IMR-90 (cell line): Measurements from ENCODE around the gene HLA-F. TPM values are rescaled to one million over a fixed set of nuclear protein-coding genes. Genes with fewer than 3 reads are reported as not detected.

Source experiments
- ATAC-seq: fragments of 200-7000 bp; cut with Tn5 transposase; 2 replicates; pipeline ENCODE4 v1.9.1; 2020; ENCODE audit warnings: low read depth, mild to moderate bottlenecking, moderate library complexity
- BruUV-seq: library from RNA; stranded (reverse); fragments of 400-500 nt; replicated peaks from 2 replicates; lab custom pipeline; 2021; lab: Mats Ljungman, UMichigan
- CTCF ChIA-PET: fragments of 300-600 bp; formaldehyde crosslinking; extraction: SDS; loops from one replicate; lab custom pipeline; 2021; ENCODE audit warnings: antibody characterized with exemption; lab: Yijun Ruan, JAX
- POLR2A ChIA-PET: fragments of 300-600 bp; sonication (Branson Sonifier 250); formaldehyde crosslinking; loops from one replicate; lab custom pipeline; 2022; ENCODE audit warnings: antibody characterized with exemption; ENCODE audit not compliant: unreplicated experiment; lab: Charles Lee
- DNase-seq: peaks from one replicate; pipeline ENCODE4 v3.0.0; 2013
- H2AFZ ChIP-seq: replicated peaks from 2 replicates; pipeline ENCODE3; 2013; ENCODE audit warnings: low read length, mild to moderate bottlenecking; ENCODE audit not compliant: poor library complexity
- H2AK5ac ChIP-seq: 2 replicates; pipeline ENCODE4 v1.6.1; 2013; ENCODE audit warnings: low read depth, low read length, inconsistent platforms
- H2AK9ac ChIP-seq: replicated peaks from 2 replicates; pipeline ENCODE3; 2013; ENCODE audit warnings: mild to moderate bottlenecking, low read depth, low read length, moderate library complexity; ENCODE audit not compliant: poor library complexity
- H2BK120ac ChIP-seq: 2 replicates; pipeline ENCODE4 v1.6.1; 2013; ENCODE audit warnings: low read depth, low read length, inconsistent platforms
- H2BK15ac ChIP-seq: 3 replicates; pipeline ENCODE4 v1.6.1; 2013; ENCODE audit warnings: low read depth, low read length, inconsistent platforms
- H2BK20ac ChIP-seq: 2 replicates; pipeline ENCODE4 v1.6.1; 2013; ENCODE audit warnings: low read depth, mild to moderate bottlenecking, inconsistent platforms, low read length, moderate library complexity
- H2BK5ac ChIP-seq: 2 replicates; pipeline ENCODE4 v1.6.1; 2013; ENCODE audit warnings: mild to moderate bottlenecking, low read depth, low read length, inconsistent platforms; ENCODE audit not compliant: poor library complexity, severe bottlenecking
- H3K14ac ChIP-seq: replicated peaks from 2 replicates; pipeline ENCODE4 v1.6.1; 2013; ENCODE audit warnings: low read depth, low read length, inconsistent platforms
- H3K18ac ChIP-seq: 2 replicates; pipeline ENCODE4 v1.6.1; 2013; ENCODE audit warnings: low read depth, low read length, control low read depth
- H3K23ac ChIP-seq: 2 replicates; pipeline ENCODE4 v1.6.1; 2013; ENCODE audit warnings: low read depth, low read length, inconsistent platforms
- H3K27ac ChIP-seq: 2 replicates; pipeline ENCODE4 v1.5.1; 2013; ENCODE audit warnings: mild to moderate bottlenecking, control low read depth, low read length; ENCODE audit not compliant: insufficient read depth
- H3K27me3 ChIP-seq: 2 replicates; pipeline ENCODE4 v1.6.1; 2013; ENCODE audit warnings: low read length; ENCODE audit not compliant: control insufficient read depth, insufficient read depth
- H3K36me3 ChIP-seq: 2 replicates; pipeline ENCODE4 v1.6.1; 2013; ENCODE audit warnings: low read length, mixed read lengths; ENCODE audit not compliant: control insufficient read depth, insufficient read depth
- H3K4ac ChIP-seq: 2 replicates; pipeline ENCODE4 v1.6.1; 2013; ENCODE audit warnings: low read depth, low read length, inconsistent platforms
- H3K4me1 ChIP-seq: 2 replicates; pipeline ENCODE4 v1.6.1; 2013; ENCODE audit warnings: low read length, mixed read lengths; ENCODE audit not compliant: control insufficient read depth, insufficient read depth
- H3K4me2 ChIP-seq: 2 replicates; pipeline ENCODE4 v1.6.1; 2013; ENCODE audit warnings: low read depth, mild to moderate bottlenecking, control low read depth, low read length, moderate library complexity
- H3K4me3 ChIP-seq: 2 replicates; pipeline ENCODE4 v1.5.1; 2013; ENCODE audit warnings: low read depth, mild to moderate bottlenecking, control low read depth, low read length, moderate library complexity; ENCODE audit not compliant: insufficient read depth
- H3K56ac ChIP-seq: 2 replicates; pipeline ENCODE4 v1.6.1; 2013; ENCODE audit warnings: low read length, inconsistent platforms; ENCODE audit not compliant: insufficient read depth; ENCODE audit errors: extremely low read depth
- H3K79me1 ChIP-seq, 2 experiments: 2 replicates each; pipeline ENCODE4 v1.6.1; 2013; ENCODE audit warnings: low read length in 2 of 2, inconsistent platforms in 1 of 2, low read depth in 1 of 2
- H3K9ac ChIP-seq: 2 replicates; pipeline ENCODE4 v1.6.1; 2013; ENCODE audit warnings: low read depth, low read length, control low read depth
- H3K9me1 ChIP-seq: 2 replicates; pipeline ENCODE4 v1.6.1; 2013; ENCODE audit warnings: low read length, inconsistent platforms; ENCODE audit not compliant: insufficient read depth
- H3K9me3 ChIP-seq: 2 replicates; pipeline ENCODE4 v1.6.1; 2013; ENCODE audit warnings: low read length; ENCODE audit not compliant: control insufficient read depth, insufficient read depth
- H4K20me1 ChIP-seq: 2 replicates; pipeline ENCODE4 v1.6.1; 2013; ENCODE audit warnings: low read length, inconsistent platforms; ENCODE audit not compliant: insufficient read depth
- H4K5ac ChIP-seq: 2 replicates; pipeline ENCODE4 v1.6.1; 2013; ENCODE audit warnings: mild to moderate bottlenecking, low read depth, low read length, control low read depth
- H4K8ac ChIP-seq, 2 experiments: 2 replicates each; pipeline ENCODE4 v1.6.1; 2013; ENCODE audit warnings: low read depth in 2 of 2, low read length in 2 of 2, control low read depth in 1 of 2, inconsistent platforms in 1 of 2
- H4K91ac ChIP-seq: 2 replicates; pipeline ENCODE4 v1.6.1; 2013; ENCODE audit warnings: low read depth, low read length, inconsistent platforms; ENCODE audit not compliant: insufficient read depth
- BHLHE40 ChIP-seq: fragments of 150-350 bp; IDR thresholded peaks from 2 replicates; pipeline ENCODE4 v1.6.1; 2016; ENCODE audit warnings: mild to moderate bottlenecking, low read depth, low read length
- CEBPB ChIP-seq: IDR thresholded peaks from 2 replicates; pipeline ENCODE4 v1.6.1; 2012; ENCODE audit warnings: low read depth, low read length, improper control_type of control experiment
- CHD1 ChIP-seq: IDR thresholded peaks from 2 replicates; pipeline ENCODE4 v1.6.1; 2012; ENCODE audit warnings: low read depth, low read length, improper control_type of control experiment
- FOS ChIP-seq: fragments of 150-350 bp; IDR thresholded peaks from 2 replicates; pipeline ENCODE4 v1.6.1; 2016; ENCODE audit warnings: low read depth, low read length
- MAFK ChIP-seq: IDR thresholded peaks from 2 replicates; pipeline ENCODE4 v1.6.1; 2012; ENCODE audit warnings: low read depth, low read length, improper control_type of control experiment
- MAZ ChIP-seq: IDR thresholded peaks from 2 replicates; pipeline ENCODE4 v1.6.1; 2012; ENCODE audit warnings: low read depth, mild to moderate bottlenecking, low read length, improper control_type of control experiment, moderate library complexity, borderline replicate concordance
- MXI1 ChIP-seq: IDR thresholded peaks from 2 replicates; pipeline ENCODE4 v1.6.1; 2012; ENCODE audit warnings: low read depth, mild to moderate bottlenecking, low read length, moderate library complexity, borderline replicate concordance
- NFE2L2 ChIP-seq: fragments of 150-350 bp; IDR thresholded peaks from 2 replicates; pipeline ENCODE4 v1.6.1; 2016; ENCODE audit warnings: low read depth, mild to moderate bottlenecking, low read length
- POLR2A ChIP-seq: IDR thresholded peaks from 2 replicates; pipeline ENCODE4 v1.6.1; 2012; ENCODE audit warnings: mild to moderate bottlenecking, low read depth, low read length
- RAD21 ChIP-seq: IDR thresholded peaks from 2 replicates; pipeline ENCODE4 v1.6.1; 2012; ENCODE audit warnings: low read length, improper control_type of control experiment
- RCOR1 ChIP-seq: IDR thresholded peaks from 2 replicates; pipeline ENCODE4 v1.6.1; 2012; ENCODE audit warnings: mild to moderate bottlenecking, low read length, improper control_type of control experiment; ENCODE audit not compliant: insufficient replicate concordance
- RFX5 ChIP-seq: IDR thresholded peaks from 2 replicates; pipeline ENCODE4 v1.8.0; 2012; ENCODE audit warnings: low read depth, mild to moderate bottlenecking, low read length, moderate library complexity
- SMC3 ChIP-seq: fragments of 150-350 bp; IDR thresholded peaks from 2 replicates; pipeline ENCODE4 v1.6.1; 2016; ENCODE audit warnings: low read depth, mild to moderate bottlenecking, antibody characterized with exemption, low read length, moderate library complexity
- WGBS, 2 experiments: methylation state at CpG; one replicate each; pipeline versions ENCODE4 v1.1.5 to v1.1.7; 2013; ENCODE audit warnings: missing lambda C conversion rate in 2 of 2; ENCODE audit not compliant: insufficient read length in 1 of 2; ENCODE audit errors: extremely low coverage in 2 of 2; 5-methylcytosine and 5-hydroxymethylcytosine counted together
- dilution Hi-C: fragments of 300-500 bp; cut with HindIII; formaldehyde crosslinking; loops from one replicate; pipeline ENCODE4 v1.14.3; 2018; ENCODE audit warnings: low sequenced_read_pairs; ENCODE audit not compliant: unreplicated experiment
- in situ Hi-C: fragments of 300-500 bp; cut with MboI; formaldehyde crosslinking; loops from 3 replicates; pipeline ENCODE4 v1.14.3; 2019; ENCODE audit warnings: low sequenced_read_pairs, inconsistent platforms, mixed read lengths
- intact Hi-C: fragments of 100-400 bp; cut with micrococcal nuclease; formaldehyde crosslinking; loops from 2 replicates; pipeline ENCODE4 v1.10.0; 2022
- polyA plus RNA-seq, 3 experiments: library from polyadenylated mRNA; depleted of rRNA; stranded (reverse); fragments of >200 nt; gene quantifications; 2 replicates each; pipeline ENCODE4 v1.2.3, GENCODE V29; 2012; ENCODE audit warnings: low replicate concordance in 1 of 3
- total RNA-seq: library from RNA; depleted of rRNA; stranded (reverse); fragments of >200 nt; gene quantifications from 2 replicates; pipeline ENCODE4 v1.2.3, GENCODE V29; 2012
- TF ChIP-seq, protein P1 (sequence below): conservative IDR thresholded peaks from 2 replicates; pipeline ENCODE4 v1.5.1; 2012; ENCODE audit warnings: mild to moderate bottlenecking, low read depth, low read length, improper control_type of control experiment
- TF ChIP-seq, protein P2 (sequence below): fragments of 150-350 bp; IDR thresholded peaks from 2 replicates; pipeline ENCODE4 v1.6.1; 2017; ENCODE audit warnings: mild to moderate bottlenecking, antibody characterized with exemption, low read length, low read depth
- TF ChIP-seq, protein P3 (sequence below): fragments of 150-350 bp; IDR thresholded peaks from 2 replicates; pipeline ENCODE4 v1.6.1; 2016; ENCODE audit warnings: low read depth, mild to moderate bottlenecking, low read length, moderate library complexity, borderline replicate concordance

Gene HLA-F
- total and polyA plus RNA-seq, 2 of the 4 experiments (the other 2 are of a cell fraction), result not detected

DNA sequence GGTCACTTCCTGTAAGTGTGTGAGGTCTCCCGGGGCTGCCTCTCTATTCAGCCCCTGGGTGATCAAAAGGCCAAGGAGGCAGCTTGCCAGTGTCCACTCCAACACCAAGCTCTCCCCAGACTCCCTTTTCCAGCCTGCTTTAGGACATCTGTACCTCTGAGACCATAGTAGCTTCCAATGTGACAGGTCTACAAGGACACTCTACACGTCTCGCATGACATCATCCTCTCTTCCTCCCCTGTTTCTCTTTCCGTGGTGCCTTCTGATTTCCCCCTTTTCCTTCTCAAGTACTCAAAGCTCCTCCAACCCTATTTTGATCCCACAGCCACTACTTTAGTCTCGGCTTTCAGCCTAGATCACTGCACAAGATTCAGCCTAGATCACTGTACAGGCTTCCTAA is 26.4 kb downstream of the HLA-F start:
- Histone ChIP-seq H2BK120ac (no peak overlapping the region), H3K18ac (no peak overlapping the region), H3K79me1 (peaks cover 5% of the 10 kb centered on the region in 2 experiments; a peak in 1 of 4 replicates), H2BK15ac (no peak overlapping the region), H3K27ac (no peak overlapping the region), H3K9me1 (no peaks in the 10 kb centered on the region), H3K9me3 (no peaks in the 10 kb centered on the region), H3K9ac (no peak overlapping the region), H2AK9ac (no peak overlapping the region), H3K27me3 (no peaks in the 10 kb centered on the region; the same call in 1 of the 2 replicates), H3K23ac (no peak overlapping the region), H4K5ac (no peak overlapping the region), H3K4me1 (peaks cover 2% of the 10 kb centered on the region; the same call in 1 of the 2 replicates), H3K4me3 (no peak overlapping the region), H2AFZ (no peak overlapping the region), H4K8ac (no peak overlapping the region), H2BK5ac (no peak overlapping the region), H3K36me3 (no peaks in the 10 kb centered on the region; the same call in 1 of the 2 replicates), H3K56ac (no peak overlapping the region), H2BK20ac (no peak overlapping the region), H4K20me1 (no peaks in the 10 kb centered on the region), H2AK5ac (no peak overlapping the region), H4K91ac (no peak overlapping the region), H3K4ac (no peak overlapping the region), H3K4me2 (no peak overlapping the region), H3K14ac (no peak overlapping the region)
- POLR2A ChIA-PET, result no interaction called here
- ATAC-seq (no peak), DNase-seq (no peak)
- no TSS peak for BruUV-seq
- intact Hi-C loops (loop anchor here (5.0 kb wide), 1 partner anchor 117 kb away; the partner anchor contains the start of gene GABBR1), dilution Hi-C loops (no loop called here), in situ Hi-C loops (loop anchor here (25.0 kb wide), 1 partner anchor 263 kb away; no protein-coding TSS in a partner anchor)
- TF ChIP-seq RFX5, result no peak
- TF ChIP-seq CHD1, result no peak
- TF ChIP-seq SMC3, result no peak
- TF ChIP-seq MXI1, result no peak
- TF ChIP-seq RCOR1, result no peak
- TF ChIP-seq MAZ, result no peak
- TF ChIP-seq NFE2L2, result no peak
- TF ChIP-seq, protein P1, sequence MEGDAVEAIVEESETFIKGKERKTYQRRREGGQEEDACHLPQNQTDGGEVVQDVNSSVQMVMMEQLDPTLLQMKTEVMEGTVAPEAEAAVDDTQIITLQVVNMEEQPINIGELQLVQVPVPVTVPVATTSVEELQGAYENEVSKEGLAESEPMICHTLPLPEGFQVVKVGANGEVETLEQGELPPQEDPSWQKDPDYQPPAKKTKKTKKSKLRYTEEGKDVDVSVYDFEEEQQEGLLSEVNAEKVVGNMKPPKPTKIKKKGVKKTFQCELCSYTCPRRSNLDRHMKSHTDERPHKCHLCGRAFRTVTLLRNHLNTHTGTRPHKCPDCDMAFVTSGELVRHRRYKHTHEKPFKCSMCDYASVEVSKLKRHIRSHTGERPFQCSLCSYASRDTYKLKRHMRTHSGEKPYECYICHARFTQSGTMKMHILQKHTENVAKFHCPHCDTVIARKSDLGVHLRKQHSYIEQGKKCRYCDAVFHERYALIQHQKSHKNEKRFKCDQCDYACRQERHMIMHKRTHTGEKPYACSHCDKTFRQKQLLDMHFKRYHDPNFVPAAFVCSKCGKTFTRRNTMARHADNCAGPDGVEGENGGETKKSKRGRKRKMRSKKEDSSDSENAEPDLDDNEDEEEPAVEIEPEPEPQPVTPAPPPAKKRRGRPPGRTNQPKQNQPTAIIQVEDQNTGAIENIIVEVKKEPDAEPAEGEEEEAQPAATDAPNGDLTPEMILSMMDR, result no peak
- TF ChIP-seq POLR2A, result no peak
- no peak for TF ChIP-seq CEBPB
- TF ChIP-seq BHLHE40, result no peak
- TF ChIP-seq RAD21, result no peak
- TF ChIP-seq, protein P2, sequence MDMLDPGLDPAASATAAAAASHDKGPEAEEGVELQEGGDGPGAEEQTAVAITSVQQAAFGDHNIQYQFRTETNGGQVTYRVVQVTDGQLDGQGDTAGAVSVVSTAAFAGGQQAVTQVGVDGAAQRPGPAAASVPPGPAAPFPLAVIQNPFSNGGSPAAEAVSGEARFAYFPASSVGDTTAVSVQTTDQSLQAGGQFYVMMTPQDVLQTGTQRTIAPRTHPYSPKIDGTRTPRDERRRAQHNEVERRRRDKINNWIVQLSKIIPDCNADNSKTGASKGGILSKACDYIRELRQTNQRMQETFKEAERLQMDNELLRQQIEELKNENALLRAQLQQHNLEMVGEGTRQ, result no peak
- TF ChIP-seq FOS, result no peak
- TF ChIP-seq, protein P3, sequence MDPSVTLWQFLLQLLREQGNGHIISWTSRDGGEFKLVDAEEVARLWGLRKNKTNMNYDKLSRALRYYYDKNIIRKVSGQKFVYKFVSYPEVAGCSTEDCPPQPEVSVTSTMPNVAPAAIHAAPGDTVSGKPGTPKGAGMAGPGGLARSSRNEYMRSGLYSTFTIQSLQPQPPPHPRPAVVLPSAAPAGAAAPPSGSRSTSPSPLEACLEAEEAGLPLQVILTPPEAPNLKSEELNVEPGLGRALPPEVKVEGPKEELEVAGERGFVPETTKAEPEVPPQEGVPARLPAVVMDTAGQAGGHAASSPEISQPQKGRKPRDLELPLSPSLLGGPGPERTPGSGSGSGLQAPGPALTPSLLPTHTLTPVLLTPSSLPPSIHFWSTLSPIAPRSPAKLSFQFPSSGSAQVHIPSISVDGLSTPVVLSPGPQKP, result no peak
- TF ChIP-seq MAFK, result no peak
- CTCF ChIA-PET, result no interaction called here
- WGBS, 2 experiments, result 93% methylated on average over 2 of the region's 5 CpGs; no CpG with 5 or more reads in 1 of the 2 experiments
